DMS 273 (cell line): ENCODE data around the gene EXOC2.

Source experiments
- DNase-seq: peaks from one replicate; lab custom pipeline; 2025; ENCODE audit not compliant: unreplicated experiment; lab: John Stamatoyannopoulos, UW

The EXOC2 gene

DNA sequence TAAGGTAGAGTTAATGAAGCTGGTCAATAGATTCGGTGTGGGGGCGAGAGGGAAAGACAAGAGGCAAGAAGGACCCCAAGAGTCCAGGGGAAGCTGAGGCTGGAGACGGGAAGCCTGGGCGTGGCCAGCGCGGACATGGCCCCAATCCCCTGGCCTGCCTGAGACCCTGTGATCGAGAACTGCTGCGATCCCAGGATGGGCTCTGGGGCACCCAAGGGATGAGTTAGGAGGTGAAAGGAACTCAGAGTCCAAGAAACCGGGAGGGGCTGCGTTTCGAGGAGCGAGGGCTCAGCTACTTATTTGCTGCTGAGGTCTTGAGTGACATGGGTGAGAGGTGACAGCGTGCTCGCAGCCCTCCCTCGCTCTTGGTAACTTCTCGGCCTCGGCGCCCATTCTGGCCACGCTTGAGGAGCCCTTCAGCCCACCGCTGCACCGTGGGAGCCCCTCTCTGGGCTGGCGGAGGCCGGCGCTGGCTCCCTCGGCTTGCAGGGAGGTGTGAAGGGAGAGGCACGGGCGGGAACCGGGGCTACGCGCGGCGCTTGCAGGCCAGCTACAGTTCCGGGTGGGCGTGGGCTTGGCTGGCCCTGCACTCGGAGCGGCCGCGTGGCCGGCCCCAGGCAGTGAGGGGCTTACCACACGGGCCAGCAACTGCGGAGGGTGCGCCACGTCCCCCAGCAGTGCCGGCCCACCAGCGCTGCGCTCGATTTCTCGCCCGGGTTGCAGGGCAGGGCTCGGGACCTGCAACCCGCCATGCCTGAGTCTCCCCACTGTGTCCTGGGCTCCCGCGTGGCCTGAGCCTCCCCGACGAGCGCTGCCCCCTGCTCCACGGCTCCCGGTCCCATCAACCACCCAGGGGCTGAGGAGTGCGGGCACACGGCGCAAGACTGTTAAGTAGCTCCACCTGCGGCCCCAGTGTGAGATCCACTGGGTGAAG lies 243.2 kb downstream of the EXOC2 start:
- DNase-seq = no peak

DNA sequence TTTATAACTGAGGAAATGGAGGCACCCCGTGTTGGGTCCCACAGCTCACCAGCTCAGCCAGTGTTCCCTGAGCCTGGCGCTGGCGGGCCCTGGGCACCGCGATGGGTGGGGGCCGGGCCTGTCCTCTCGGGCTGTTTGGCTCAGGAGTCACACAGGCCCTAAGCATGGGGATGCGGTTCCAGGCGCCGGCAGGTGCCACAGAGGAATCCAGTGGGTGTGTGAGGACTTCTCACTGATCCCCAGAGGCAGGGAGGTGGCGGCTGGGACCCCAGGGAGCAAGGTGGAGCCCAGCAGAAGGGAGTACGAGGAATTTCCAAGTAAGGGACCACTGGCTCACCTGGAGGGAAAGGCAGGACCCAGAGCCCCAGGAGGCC lies 243.9 kb downstream of the EXOC2 start:
- no peak for DNase-seq

DNA sequence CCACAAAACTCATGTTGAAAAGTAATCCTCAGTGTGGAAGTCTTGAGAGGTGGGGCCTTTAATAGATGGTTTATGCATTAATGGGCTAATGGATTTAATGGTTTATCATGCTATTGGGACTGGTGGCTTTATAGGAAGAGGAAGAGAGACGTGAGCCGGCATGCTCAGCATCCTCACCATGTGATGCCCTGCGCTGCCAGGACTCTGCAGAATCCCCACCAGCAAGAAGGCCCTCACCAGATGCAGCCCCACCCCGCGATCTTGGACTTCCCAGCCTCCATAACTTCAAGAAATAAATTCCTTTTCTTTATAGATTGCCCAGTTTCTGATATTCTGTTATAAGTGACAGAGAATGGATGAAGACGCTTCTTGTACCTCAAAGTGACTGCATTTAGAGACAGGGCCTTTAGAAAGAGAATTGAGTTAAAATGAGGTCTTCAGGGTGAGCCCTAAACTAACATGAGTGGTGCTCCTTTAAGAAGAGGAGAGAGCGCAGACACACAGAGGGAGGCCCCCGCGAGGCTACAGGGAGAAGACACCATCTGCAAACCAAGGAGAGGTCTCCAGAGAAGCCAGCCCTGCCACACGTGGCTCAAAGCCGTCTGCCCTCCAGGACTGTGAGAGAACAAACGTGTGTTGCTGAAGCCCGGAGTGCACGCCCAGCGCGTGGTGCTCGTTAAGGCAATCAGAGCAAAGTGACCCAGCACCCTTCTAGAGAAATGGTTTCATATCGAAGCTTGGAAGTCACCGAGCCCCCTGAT lies 244.5 kb downstream of the EXOC2 start:
- DNase-seq = no peak

DNA sequence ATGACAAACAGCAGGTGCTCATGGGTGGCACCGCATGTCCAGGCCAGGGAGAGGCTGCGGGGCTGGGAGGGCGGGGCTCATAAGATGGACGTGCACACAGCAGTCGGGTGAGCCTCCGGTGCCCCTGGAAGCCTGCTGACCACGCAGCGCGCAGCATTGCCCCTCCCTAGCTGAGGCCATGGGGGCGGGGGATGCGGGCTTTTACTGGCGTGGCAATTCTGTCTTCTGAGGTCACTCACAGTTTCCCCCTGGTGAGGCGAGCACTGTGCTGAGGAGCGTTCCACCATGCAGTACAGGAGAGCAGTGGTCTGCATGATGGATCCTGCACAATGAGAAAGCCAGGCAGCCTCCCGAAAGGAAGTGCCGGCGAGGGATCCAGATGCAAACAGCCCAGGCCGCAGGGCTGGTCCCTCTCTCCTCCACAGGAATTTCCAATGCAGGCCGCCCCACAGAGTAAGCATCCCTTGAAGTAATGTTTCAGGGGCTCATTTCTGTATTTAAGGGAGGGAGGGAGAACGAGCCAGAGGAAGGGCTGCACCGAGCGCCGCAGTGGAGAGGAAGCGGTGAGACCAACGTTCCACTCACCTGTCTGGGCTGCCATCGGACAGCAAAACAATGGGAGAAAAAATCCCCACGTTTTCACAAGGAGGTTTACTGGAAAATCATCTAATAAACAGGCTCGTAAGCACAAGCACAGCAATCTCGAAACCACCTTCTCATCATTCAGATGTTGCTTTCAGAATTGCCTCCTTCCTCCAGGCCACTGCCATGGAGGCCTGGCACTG lies 245.4 kb downstream of the EXOC2 start:
- DNase-seq = no peak

DNA sequence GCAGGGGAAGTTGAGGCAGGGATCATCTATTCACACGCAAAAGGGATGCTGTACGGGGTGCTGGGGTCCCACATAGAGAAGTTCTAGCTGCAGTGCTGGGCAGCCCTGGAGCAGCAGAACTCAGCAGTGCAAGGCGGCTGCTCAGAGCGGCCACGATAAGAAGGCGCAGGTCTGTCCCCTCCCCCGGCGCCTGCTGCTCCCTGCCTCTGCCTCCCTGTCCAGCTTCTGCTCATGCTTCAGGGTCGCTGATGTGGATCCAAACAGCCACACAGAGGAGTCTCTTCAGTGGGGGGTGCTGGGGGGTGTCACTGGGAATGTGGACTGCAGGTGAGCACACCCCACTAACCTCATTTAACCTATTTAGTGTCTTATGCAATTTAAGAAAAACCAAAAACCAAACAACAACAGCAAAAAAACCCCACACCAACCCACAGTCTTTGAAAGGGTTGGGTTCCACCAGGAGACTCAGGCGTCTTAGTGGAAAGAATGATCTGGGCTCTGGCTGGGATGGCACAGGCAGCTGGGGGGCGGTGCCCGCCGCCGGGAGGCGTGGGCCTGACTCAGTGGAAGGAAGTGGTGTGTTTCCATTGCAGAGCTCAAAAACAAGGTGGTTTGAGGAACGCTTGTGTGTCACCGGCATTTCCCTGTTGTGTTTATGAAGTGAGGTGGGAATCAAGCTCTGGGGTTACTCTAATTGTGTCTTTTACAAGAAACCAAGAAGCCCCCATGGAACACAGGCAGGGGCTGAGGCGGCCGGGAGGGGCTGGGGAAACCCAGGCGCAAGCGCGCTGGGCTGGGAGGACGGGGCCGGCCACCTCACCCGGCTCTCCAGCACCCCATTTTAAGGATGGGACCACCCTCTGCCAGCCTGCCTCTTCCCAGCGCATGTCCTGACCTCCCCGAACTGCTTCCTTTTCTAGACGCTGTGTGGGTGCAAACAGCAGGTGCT lies 246.2 kb downstream of the EXOC2 start:
- no peak for DNase-seq

DNA sequence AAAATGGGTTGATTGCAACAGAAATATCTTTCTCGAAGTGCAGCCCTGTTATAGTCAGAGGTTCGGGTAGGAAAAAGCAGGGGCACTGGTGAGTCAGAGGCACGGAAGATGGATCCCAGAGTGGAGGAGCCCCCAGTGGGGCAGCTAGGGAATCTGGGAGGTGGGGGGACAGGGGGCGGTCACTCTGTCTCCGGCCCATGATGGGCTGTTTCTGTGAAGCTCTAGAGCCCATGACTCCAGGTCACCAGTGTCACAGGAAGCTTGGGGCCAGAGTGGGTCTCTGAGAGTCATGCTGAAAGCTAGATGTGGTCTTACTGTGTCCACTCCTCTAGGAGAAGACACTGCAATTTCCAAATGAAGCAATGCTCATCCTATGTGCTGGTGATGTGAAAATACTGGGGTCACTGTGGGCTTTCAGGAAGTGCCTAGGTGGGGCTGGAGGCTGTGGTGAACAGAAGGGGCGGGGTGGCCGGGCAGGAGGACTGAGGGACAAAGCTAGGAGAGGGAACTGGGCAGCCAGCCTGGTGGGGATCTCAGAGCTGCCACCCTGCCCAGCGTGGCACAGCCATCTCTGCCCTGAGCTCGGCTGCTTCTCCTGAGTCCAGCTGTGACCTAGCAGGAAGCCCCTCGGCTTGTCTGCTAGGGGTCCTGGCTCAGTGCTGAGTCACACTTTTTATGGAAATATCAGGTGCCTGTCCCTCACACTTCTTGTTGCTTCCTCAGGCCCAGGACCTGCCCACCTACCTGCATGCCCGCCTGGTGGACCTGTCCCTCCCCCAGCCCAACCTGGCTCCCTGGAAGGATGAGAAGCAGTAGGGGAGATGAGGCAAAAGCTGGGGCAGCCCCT lies 247.1 kb downstream of the EXOC2 start:
- no peak for DNase-seq

DNA sequence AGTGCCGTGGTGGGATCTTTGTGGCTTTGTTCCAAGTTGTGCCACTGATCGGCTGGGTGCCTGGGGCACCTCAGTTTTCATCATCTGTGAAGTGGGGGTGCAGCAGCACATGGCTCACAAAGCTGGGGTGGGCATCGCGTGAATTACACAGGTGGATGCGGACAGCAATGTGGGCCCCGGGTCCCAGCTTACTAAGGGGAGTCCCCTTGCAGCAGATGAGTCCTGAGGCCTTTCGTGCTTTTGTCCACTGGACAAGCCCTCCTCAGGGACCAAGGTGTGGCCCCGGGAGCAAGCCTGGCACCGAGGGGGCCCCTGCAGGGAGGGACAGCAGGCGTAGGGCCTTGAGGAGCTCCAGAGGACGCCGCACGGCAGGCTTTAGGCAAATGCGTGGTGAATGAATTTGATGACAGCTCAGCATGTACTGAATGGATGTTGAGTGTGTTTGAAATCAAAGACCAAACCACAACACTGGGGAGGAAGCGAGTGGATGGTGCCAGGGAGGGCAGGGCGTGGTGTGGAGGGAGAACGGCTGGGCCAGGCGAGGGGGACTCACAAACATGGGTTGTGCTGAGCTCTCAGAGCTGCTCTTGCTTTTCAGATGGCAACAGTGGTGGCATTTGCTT lies 248.2 kb downstream of the EXOC2 start:
- no peak for DNase-seq

DNA sequence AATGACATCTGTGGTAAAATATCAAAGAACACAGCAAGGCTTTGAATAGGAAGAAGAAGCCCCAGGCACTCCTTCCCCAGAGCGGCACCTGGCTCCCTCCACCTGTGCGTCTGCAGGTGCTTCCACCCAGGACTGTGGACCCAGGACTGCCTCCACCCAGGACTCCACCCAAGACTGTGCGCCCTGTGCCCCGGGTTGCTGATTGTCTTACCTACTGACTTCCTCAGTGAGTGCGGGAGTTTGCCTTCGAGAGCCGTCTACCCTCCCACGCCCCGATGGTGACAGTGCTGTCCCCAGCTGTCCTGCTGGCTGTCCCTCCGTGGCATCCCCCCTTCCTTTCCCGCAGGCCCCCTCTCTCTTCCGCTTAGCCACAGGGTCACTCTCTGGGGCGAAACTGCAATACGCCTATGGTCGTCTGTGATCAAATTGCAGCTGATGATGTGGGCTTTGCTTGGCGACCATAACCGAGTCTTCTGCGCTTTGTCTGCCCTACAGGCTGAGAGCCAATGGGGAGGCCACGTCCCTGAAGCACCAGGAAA lies 249.2 kb downstream of the EXOC2 start:
- DNase-seq = no peak

DNA sequence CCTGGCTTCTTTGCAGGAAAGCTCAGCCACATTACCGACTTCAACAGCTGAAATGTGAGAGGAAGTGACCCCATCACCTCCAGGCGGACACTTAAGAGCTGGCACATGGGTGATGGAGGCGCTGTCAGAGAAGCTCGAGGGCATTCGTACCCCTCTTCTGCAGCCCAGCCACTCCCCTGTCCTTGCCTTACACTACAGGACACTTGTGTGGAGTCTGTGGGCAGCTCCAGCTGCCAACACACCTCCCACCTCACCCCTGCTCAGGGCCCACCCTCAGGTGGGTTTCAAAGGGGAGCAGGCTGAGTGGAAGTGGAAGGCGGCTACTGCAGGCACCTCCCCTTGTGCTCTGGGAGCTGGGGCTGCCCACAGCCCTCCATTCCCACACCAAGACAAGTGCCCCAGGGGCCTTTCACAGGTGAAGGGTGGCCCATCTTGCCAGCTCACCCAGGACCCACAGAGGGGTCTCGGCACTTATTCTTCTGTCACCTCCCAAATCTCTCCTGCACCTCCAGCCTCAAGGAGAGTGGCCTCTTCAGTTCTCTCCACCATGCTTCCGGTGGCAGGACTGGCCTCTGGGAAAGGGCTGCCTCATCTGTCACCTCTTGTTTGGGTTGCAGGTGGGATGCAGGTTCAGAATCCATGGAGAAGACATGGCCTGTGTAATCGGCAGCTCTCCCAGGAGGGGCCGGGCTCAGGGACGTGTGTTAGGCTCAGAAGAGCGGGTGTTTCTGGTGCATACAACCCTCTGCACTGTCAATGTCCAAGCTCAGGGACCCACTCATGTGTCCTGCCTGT lies 251.6 kb downstream of the EXOC2 start:
- no peak for DNase-seq

DNA sequence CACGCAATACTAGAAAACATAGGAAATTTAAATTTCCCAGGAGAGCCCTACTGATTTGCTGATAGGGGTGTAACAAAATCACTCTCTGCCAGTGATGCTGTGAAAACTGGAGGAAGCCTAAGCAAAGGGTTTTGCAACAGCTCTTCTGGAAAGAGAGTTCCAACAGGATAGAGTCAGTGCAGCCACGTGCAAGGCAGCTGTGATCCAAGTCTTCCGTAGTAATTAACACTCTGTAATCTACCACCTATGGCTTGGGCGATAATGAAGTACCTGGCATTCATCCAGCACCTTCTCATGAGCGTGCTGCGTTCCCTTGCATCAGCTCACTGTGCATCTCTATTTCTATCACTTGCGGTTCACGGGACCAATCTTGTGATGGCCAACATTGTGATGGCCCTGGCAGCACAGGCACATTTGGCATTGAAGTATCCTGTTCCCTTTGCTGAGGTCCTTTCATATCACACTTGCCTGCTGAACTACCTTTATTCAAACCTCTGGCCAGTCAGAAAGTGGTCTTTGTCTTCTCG lies 253.2 kb downstream of the EXOC2 start:
- peak; percentile 25 for DNase-seq

DNA sequence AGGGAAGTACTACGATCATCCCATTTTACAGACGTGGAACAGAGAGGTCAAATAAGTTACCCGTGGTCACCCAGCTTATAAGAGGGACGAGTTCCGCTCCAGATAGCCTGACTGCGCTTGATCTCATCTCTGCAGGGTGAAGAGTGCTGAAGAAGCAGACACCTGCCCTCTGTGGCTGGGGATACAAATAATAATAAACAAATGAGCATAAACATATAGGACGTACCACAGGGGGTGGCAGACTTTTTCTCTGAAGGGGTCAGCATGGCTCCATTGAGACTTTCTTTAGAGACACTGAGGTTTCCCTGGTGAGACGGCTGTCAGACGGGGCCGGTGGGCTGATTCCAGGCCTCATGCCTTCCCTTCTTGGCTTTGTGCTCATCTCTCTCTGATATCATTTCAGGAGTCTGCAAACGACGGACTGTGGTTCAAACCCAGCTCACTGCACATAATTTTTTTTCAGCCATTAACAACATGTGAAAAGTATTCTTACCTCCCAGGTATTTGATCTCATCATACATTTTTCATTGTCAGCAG lies 254.2 kb downstream of the EXOC2 start:
- no peak for DNase-seq

DNA sequence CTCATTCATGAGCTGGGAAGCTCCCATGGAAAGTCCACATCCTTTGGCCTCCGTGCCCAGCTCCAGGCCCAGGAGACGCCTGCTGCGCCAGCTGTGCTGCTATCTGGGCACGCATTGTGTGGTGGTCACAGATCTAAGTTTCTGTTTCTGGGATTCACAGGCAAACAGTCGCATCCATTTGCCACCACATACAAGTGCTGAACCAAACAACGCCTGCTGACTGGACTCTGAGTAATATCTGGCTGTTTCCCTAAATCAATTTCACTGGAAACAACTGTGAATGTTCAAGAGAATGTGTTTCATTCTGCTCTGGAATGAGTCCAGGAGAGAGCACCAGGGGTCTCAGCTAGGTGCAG lies 255.9 kb downstream of the EXOC2 start:
- DNase-seq = no peak

DNA sequence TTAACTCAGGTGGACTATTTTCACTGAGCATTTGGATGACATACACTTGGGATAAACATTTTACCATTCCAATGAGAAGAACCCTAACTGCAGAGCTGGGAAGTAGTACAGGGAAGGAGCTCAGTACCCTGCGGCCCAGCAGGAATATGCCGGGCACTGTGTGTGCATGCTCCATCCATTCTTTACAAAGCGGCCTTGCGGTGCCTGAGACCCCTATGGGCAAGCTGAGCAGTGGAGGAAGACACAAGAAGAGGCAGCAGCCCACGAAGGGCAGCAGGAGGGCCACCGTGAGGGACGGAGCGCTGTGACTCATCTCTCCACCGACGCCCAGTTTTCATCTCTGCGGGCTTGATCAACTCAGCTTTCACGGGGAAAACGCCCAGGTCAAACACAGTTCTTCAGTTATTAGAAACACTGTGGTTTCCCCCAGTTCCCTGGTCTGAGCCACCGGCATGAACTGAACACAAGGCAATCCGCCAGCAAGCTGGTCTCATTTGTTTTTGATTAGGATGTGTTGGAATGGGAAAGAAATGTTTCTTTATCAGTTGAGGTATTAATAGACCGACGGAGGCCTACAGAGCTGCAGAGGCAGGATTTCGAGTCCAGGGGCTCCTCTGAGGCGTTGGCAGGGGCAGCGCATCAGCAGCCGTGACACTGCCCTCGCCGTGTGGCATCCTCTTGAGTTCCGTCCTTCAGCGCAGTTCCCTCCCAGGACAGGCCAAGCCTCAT lies 256.5 kb downstream of the EXOC2 start:
- no peak for DNase-seq

DNA sequence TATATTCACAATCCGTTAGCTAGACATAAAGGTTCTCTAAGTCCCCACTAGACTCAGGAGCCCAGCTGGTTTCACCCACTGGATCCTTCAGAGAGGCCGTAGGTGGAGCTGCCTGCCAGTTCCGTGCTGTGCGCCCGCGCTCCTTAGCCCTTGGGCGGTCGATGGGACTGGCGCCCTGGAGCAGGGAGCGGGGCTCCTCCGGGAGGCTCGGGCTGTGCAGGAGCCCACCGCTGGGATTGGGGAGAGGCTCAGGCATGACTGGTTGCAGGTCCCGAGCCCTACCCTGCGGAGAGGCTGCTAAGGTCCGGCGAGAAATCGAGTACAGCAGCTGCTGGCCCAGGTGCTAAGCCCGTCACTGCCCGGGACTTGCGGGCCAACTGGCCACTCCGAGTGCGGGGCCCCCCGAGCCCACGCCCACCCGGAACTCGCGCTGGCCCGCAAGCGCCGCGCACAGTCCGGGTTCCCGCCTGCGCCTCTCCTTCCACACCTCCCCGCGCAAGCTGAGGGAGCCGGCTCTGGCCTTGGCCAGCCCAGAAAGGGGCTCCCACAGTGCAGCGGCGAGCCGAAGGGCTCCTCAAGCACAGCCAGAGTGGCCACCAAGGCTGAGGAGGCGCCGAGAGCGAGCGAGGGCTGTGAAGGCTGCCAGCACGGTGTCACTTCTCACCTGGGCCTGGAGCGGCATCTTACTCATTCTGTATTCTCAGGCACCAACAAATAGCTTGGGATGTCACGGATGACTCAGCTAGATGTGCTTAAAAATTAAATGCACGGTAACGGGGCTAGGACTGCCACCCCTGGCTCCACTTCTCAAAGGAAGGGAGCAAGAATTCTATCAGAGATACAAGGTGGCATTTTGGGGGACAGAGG lies 257.3 kb downstream of the EXOC2 start:
- no peak for DNase-seq
